Epithelial cell of proximal tubule (primary cell): ENCODE measurements around the gene TMCO4. TPM values are rescaled to one million over a fixed set of nuclear protein-coding genes. Genes with fewer than 3 reads are reported as not detected.
"Not testable (repeated sequence)": the region's sequence is repeated elsewhere in the genome, so short reads cannot be mapped to it uniquely, and the experiment has no call there.

Experiments
- DNase-seq: peaks from one replicate; pipeline ENCODE4 v3.0.0-alpha.2; 2011; ENCODE audit warnings: low read depth
- H3K4me3 ChIP-seq: 2 replicates; pipeline ENCODE4 v1.5.1; 2011; ENCODE audit warnings: low read depth, mild to moderate bottlenecking, low read length
- total RNA-seq: library from RNA; depleted of rRNA; stranded (reverse); fragments of >200 nt; gene quantifications from 2 replicates; pipeline ENCODE4 v1.2.3, GENCODE V29; 2015
- TF ChIP-seq, protein P1 (sequence below): conservative IDR thresholded peaks from 2 replicates; pipeline ENCODE4 v1.5.1; 2012; ENCODE audit warnings: low read depth, mild to moderate bottlenecking, low read length

TMCO4 gene
- total RNA-seq, 1 donor from 2014 or later = 9.8 TPM

GRCh38 chr1:19636065-19636464, 163.7 kb downstream of the TMCO4 start:
- TF ChIP-seq, protein P1, sequence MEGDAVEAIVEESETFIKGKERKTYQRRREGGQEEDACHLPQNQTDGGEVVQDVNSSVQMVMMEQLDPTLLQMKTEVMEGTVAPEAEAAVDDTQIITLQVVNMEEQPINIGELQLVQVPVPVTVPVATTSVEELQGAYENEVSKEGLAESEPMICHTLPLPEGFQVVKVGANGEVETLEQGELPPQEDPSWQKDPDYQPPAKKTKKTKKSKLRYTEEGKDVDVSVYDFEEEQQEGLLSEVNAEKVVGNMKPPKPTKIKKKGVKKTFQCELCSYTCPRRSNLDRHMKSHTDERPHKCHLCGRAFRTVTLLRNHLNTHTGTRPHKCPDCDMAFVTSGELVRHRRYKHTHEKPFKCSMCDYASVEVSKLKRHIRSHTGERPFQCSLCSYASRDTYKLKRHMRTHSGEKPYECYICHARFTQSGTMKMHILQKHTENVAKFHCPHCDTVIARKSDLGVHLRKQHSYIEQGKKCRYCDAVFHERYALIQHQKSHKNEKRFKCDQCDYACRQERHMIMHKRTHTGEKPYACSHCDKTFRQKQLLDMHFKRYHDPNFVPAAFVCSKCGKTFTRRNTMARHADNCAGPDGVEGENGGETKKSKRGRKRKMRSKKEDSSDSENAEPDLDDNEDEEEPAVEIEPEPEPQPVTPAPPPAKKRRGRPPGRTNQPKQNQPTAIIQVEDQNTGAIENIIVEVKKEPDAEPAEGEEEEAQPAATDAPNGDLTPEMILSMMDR = no peak
- no peak overlapping the region for H3K4me3 ChIP-seq
- DNase-seq = no peak

- no peak for DNase-seq
- H3K4me3 ChIP-seq = no peak overlapping the region
- TF ChIP-seq, protein P1 = no peak
Observed at GRCh38 chr1:19635646-19636045, 164.1 kb downstream of the TMCO4 start.

- DNase-seq, H3K4me3 ChIP-seq: not testable (repeated sequence)
Observed at GRCh38 chr1:19635064-19635463, 164.7 kb downstream of the TMCO4 start.

DNA sequence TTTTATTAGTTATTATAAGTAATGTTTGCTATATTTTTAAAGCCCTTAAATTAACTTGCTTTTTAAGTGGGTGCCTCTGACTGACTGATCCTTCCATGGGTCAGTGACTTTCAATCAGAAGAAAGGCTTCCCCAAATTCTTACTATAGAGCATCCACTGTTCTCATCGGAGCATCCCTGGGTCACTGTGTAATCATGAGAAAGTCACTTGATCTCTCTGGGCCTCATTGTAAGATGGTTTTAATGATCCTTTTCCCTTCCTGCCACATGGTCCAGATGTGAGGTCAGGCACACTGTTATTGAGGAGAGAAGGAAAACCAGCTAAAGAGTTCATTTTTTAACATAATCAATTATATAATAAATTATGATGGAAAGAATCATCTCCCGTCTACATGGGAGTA, 166.6 kb downstream of the TMCO4 start:
- no peak for DNase-seq

More for the DNA sequence above, 166.6 kb downstream of the TMCO4 start:
- no peak overlapping the region for H3K4me3 ChIP-seq
- TF ChIP-seq, protein P1 = no peak

Other genes with a start within 250 kb of the TMCO4 start
- gene NBL1, start 155.6 kb downstream of the TMCO4 start, total RNA-seq = 64.6 and 98.1 TPM in 2 replicates
- not detected in 2 replicates for gene HTR6, start 135.0 kb downstream of the TMCO4 start, total RNA-seq
- gene RNF186, start 15.4 kb upstream of the TMCO4 start, total RNA-seq = not detected in 2 replicates
- 2.6 and 3.5 TPM in 2 replicates for gene OTUD3, start 82.5 kb upstream of the TMCO4 start, total RNA-seq
- not detected in 2 replicates for gene PLA2G2E, start 123.7 kb upstream of the TMCO4 start, total RNA-seq
- gene PLA2G2A, start 179.7 kb upstream of the TMCO4 start, total RNA-seq = not detected in 2 replicates